Natural killer cell (primary cell): ENCODE data around the gene EVC. TPM values are rescaled to one million over a fixed set of nuclear protein-coding genes. Genes with fewer than 3 reads are reported as not detected.

Source experiments
- ATAC-seq, 3 donors: fragments of 150-1000 bp in 2 of 3; fragments of 200-7000 bp in 1 of 3; cut with Tn5 transposase; 1 replicate in 1 of 3; 2 replicates in 2 of 3; pipeline ENCODE4 v1.10.0; 2021; ENCODE audit warnings: mild to moderate bottlenecking in 2 of 3, moderate library complexity in 2 of 3
- DNase-seq, 2 donors: peaks; one replicate each; pipeline versions ENCODE4 v3.0.0 to v3.0.0-alpha.2; 2013 to 2021; ENCODE audit warnings: mixed read lengths in 1 of 2
- H3K27ac ChIP-seq: one replicate; pipeline ENCODE4 v1.5.1; 2013; ENCODE audit warnings: mild to moderate bottlenecking, low read length
- H3K27me3 ChIP-seq: one replicate; pipeline ENCODE4 v1.6.1; 2013; ENCODE audit warnings: low read length; ENCODE audit not compliant: control insufficient read depth, insufficient read depth
- H3K36me3 ChIP-seq: one replicate; pipeline ENCODE4 v1.6.1; 2013; ENCODE audit warnings: low read length; ENCODE audit not compliant: control insufficient read depth, insufficient read depth
- H3K4me1 ChIP-seq: one replicate; pipeline ENCODE4 v1.6.1; 2013; ENCODE audit warnings: low read length; ENCODE audit not compliant: control insufficient read depth, insufficient read depth
- H3K4me3 ChIP-seq: one replicate; pipeline ENCODE4 v1.5.1; 2013; ENCODE audit warnings: low read length
- H3K9me3 ChIP-seq: one replicate; pipeline ENCODE4 v1.6.1; 2013; ENCODE audit warnings: low read length; ENCODE audit not compliant: control insufficient read depth, insufficient read depth
- H3K27ac Mint-ChIP-seq, 2 donors: one replicate each; pipeline ENCODE4 v1.8.0; 2022; ENCODE audit warnings: mild to moderate bottlenecking in 2 of 2, mixed read lengths in 2 of 2, moderate library complexity in 1 of 2
- H3K27me3 Mint-ChIP-seq, 2 donors: one replicate each; pipeline ENCODE4 v1.8.0; 2022; ENCODE audit warnings: low read depth in 2 of 2, mixed read lengths in 2 of 2
- H3K36me3 Mint-ChIP-seq: one replicate; pipeline ENCODE4 v1.8.0; 2022; ENCODE audit warnings: mixed read lengths
- H3K4me1 Mint-ChIP-seq, 2 donors: one replicate each; pipeline ENCODE4 v1.8.0; 2022; ENCODE audit warnings: mixed read lengths in 2 of 2
- H3K4me3 Mint-ChIP-seq: one replicate; pipeline ENCODE4 v1.8.0; 2022; ENCODE audit warnings: mild to moderate bottlenecking, moderate library complexity, mixed read lengths
- H3K9me3 Mint-ChIP-seq, 2 donors: one replicate each; pipeline ENCODE4 v1.8.0; 2022; ENCODE audit warnings: mixed read lengths in 2 of 2
- CTCF ChIP-seq: fragments of 200-600 bp; IDR thresholded peaks from one replicate; pipeline ENCODE4 v1.8.0; 2022; ENCODE audit warnings: antibody characterized with exemption
- whole genome bisulfite sequencing: methylation state at CpG from one replicate; pipeline ENCODE4 v1.1.7; 2013; ENCODE audit warnings: missing lambda C conversion rate; ENCODE audit not compliant: insufficient coverage; 5-methylcytosine and 5-hydroxymethylcytosine counted together
- intact Hi-C: fragments of 100-400 bp; cut with micrococcal nuclease; formaldehyde crosslinking; loops from one replicate; pipeline ENCODE4 v1.14.2; 2022
- total RNA-seq, 4 donors: library from RNA; stranded (reverse); fragments of 120-200 nt in 1 of 4; gene quantifications; one replicate each; pipeline versions ENCODE4 v1.2.3 to v1.2.4, GENCODE V29; 2013 to 2022

The EVC gene
- total RNA-seq, 3 donors from 2014 or later (not counting 1 experiment from before 2014, with no cell fraction given): 0.18 to 2.9 (median 0.42) TPM

- peaks cover 11 to 36% of the 10 kb centered on the region in 2 donors for H3K27me3 Mint-ChIP-seq
- ATAC-seq (no peak), DNase-seq (no peak)
- no peaks in the 10 kb centered on the region for H3K9me3 Mint-ChIP-seq
- Histone ChIP-seq H3K27ac (no peak overlapping the region), H3K4me3 (no peak overlapping the region), H3K9me3 (no peaks in the 10 kb centered on the region), H3K36me3 (no peaks in the 10 kb centered on the region), H3K4me1 (peaks cover 6% of the 10 kb centered on the region), H3K27me3 (peaks cover 2% of the 10 kb centered on the region)
- no peak for TF ChIP-seq CTCF
- no peak overlapping the region for H3K27ac Mint-ChIP-seq
- 94% methylated on average over 5 of the region's 5 CpGs for WGBS
- no peaks in the 10 kb centered on the region for H3K36me3 Mint-ChIP-seq
- intact Hi-C loops: no loop called here
- peaks cover 0 to 8% of the 10 kb centered on the region in 2 donors for H3K4me1 Mint-ChIP-seq
- H3K4me3 Mint-ChIP-seq: no peak overlapping the region
Measured at GRCh38 chr4:5703831-5704230, 7.2 kb upstream of the EVC start.

GRCh38 chr4:5704276-5704675, 6.7 kb upstream of the EVC start:
- no peak overlapping the region for H3K4me3 Mint-ChIP-seq
- no peak overlapping the region for H3K27ac Mint-ChIP-seq
- H3K4me1 ChIP-seq: peaks cover 6% of the 10 kb centered on the region
- no peak for DNase-seq
- no peaks in the 10 kb centered on the region for H3K36me3 Mint-ChIP-seq
- H3K27me3 Mint-ChIP-seq: peaks cover 11 to 36% of the 10 kb centered on the region in 2 donors
- ATAC-seq: no peak
- H3K9me3 ChIP-seq: no peaks in the 10 kb centered on the region
- WGBS: 82% methylated on average over 5 of the region's 6 CpGs
- H3K4me1 Mint-ChIP-seq: peaks cover 0 to 8% of the 10 kb centered on the region in 2 donors
- intact Hi-C loops: no loop called here
- H3K36me3 ChIP-seq: no peaks in the 10 kb centered on the region
- no peak overlapping the region for H3K4me3 ChIP-seq
- no peak overlapping the region for H3K27ac ChIP-seq
- H3K27me3 ChIP-seq: peaks cover 5% of the 10 kb centered on the region
- TF ChIP-seq CTCF: no peak
- H3K9me3 Mint-ChIP-seq: no peaks in the 10 kb centered on the region

- no peak for TF ChIP-seq CTCF
- no peaks in the 10 kb centered on the region for H3K9me3 Mint-ChIP-seq
- H3K4me1 Mint-ChIP-seq: peaks cover 0 to 13% of the 10 kb centered on the region in 2 donors
- intact Hi-C loops: no loop called here
- peaks cover 5% of the 10 kb centered on the region for H3K27me3 ChIP-seq
- ATAC-seq: no peak
- peaks cover 9% of the 10 kb centered on the region for H3K4me1 ChIP-seq
- WGBS: 82% methylated on average over 5 of the region's 5 CpGs
- no peak overlapping the region for H3K27ac Mint-ChIP-seq
- no peak overlapping the region for H3K27ac ChIP-seq
- H3K27me3 Mint-ChIP-seq: peaks cover 21 to 49% of the 10 kb centered on the region in 2 donors
- no peaks in the 10 kb centered on the region for H3K36me3 ChIP-seq
- no peaks in the 10 kb centered on the region for H3K36me3 Mint-ChIP-seq
- H3K9me3 ChIP-seq: no peaks in the 10 kb centered on the region
- H3K4me3 Mint-ChIP-seq: no peak overlapping the region
- DNase-seq: no peak
- no peak overlapping the region for H3K4me3 ChIP-seq
Measured at GRCh38 chr4:5705647-5706320, 5.2 kb upstream of the EVC start.
